Smooth muscle cell (in vitro differentiated cells): ENCODE measurements around the gene CATSPERB. TPM values are rescaled to one million over a fixed set of nuclear protein-coding genes. Genes with fewer than 3 reads are reported as not detected.
"Not testable (repeated sequence)": the region's sequence is repeated elsewhere in the genome, so short reads cannot be mapped to it uniquely, and the experiment has no call there.

Experiments used
- DNase-seq: peaks from one replicate; lab custom pipeline; 2025; ENCODE audit not compliant: unreplicated experiment; lab: John Stamatoyannopoulos, UW
- H2AFZ ChIP-seq: fragments of 200-600 bp; sonication (generic); 2 replicates; pipeline ENCODE4 v1.6.0; 2016; ENCODE audit warnings: antibody characterized with exemption, low read depth, mild to moderate bottlenecking
- H3F3A ChIP-seq: fragments of 200-600 bp; sonication (generic); 2 replicates; pipeline ENCODE4 v1.6.0; 2017; ENCODE audit warnings: antibody characterized with exemption, low read depth
- H3K27ac ChIP-seq: fragments of 200-600 bp; sonication (generic); 2 replicates; pipeline ENCODE4 v1.5.1; 2016; ENCODE audit warnings: low read depth, mild to moderate bottlenecking
- H3K27me3 ChIP-seq: fragments of 200-600 bp; sonication (generic); 2 replicates; pipeline ENCODE4 v1.6.1; 2016; ENCODE audit warnings: low read depth, mild to moderate bottlenecking
- H3K36me3 ChIP-seq: fragments of 200-600 bp; sonication (generic); 2 replicates; pipeline ENCODE4 v1.5.1; 2016; ENCODE audit warnings: low read depth
- H3K4me1 ChIP-seq: fragments of 200-600 bp; sonication (generic); 2 replicates; pipeline ENCODE4 v1.5.1; 2016; ENCODE audit warnings: low read depth
- H3K4me2 ChIP-seq: fragments of 200-600 bp; sonication (generic); 2 replicates; pipeline ENCODE4 v1.6.0; 2016; ENCODE audit warnings: mild to moderate bottlenecking
- H3K4me3 ChIP-seq: fragments of 200-600 bp; sonication (generic); 2 replicates; pipeline ENCODE4 v1.5.1; 2016; ENCODE audit warnings: mild to moderate bottlenecking
- H3K79me2 ChIP-seq: fragments of 200-600 bp; sonication (generic); 2 replicates; pipeline ENCODE4 v1.6.0; 2016; ENCODE audit warnings: low read depth, mild to moderate bottlenecking
- H3K9ac ChIP-seq: fragments of 200-600 bp; sonication (generic); 2 replicates; pipeline ENCODE4 v1.6.0; 2016; ENCODE audit warnings: low read depth
- H3K9me3 ChIP-seq: fragments of 200-600 bp; sonication (generic); replicated peaks from 2 replicates; pipeline ENCODE4 v1.5.1; 2016; ENCODE audit warnings: low read depth
- H4K20me1 ChIP-seq: fragments of 200-600 bp; sonication (generic); 2 replicates; pipeline ENCODE4 v1.6.0; 2016; ENCODE audit warnings: low read depth
- CTCF ChIP-seq: fragments of 200-600 bp; sonication (generic); IDR thresholded peaks from 2 replicates; pipeline ENCODE4 v1.5.1; 2017; ENCODE audit warnings: borderline replicate concordance, mild to moderate bottlenecking, antibody characterized with exemption; ENCODE audit not compliant: insufficient read depth, poor library complexity, severe bottlenecking
- WGBS: methylation state at CpG from one replicate; pipeline ENCODE4 v1.1.7; 2016; ENCODE audit warnings: low lambda C conversion rate; 5-methylcytosine and 5-hydroxymethylcytosine counted together
- polyA plus RNA-seq: library from polyadenylated mRNA; unstranded; fragments of >200 nt; fragmentation: Nextera tagmentation; extraction: Ambion mirVana; gene quantifications from 2 replicates; pipeline ENCODE4 v1.2.1, GENCODE V29; 2016
- total RNA-seq: library from RNA; depleted of rRNA; stranded (reverse); fragments of >200 nt; gene quantifications from 2 replicates; pipeline ENCODE4 v1.2.3, GENCODE V29; 2014

Gene CATSPERB
- total and polyA plus RNA-seq, 2 experiments from 2014 or later: 0.18 TPM; not detected in 1

- no peak overlapping the region for H2AFZ ChIP-seq
- no peak overlapping the region for H3K27ac ChIP-seq
- H3K4me2 ChIP-seq: peak overlapping the region; percentile 93
- DNase-seq: no peak
- H3F3A ChIP-seq: no peaks in the 10 kb centered on the region
- no peaks in the 10 kb centered on the region for H3K36me3 ChIP-seq
- peaks cover 11% of the 10 kb centered on the region for H3K27me3 ChIP-seq
- no peaks in the 10 kb centered on the region for H3K4me1 ChIP-seq
- no peaks in the 10 kb centered on the region for H3K9me3 ChIP-seq
- no peak overlapping the region for H3K9ac ChIP-seq
- no peak for TF ChIP-seq CTCF
- no peaks in the 10 kb centered on the region for H3K79me2 ChIP-seq
- H3K4me3 ChIP-seq: no peak overlapping the region
- no peaks in the 10 kb centered on the region for H4K20me1 ChIP-seq
Measured at GRCh38 chr14:91573528-91573893, 158.4 kb downstream of the CATSPERB start.

- WGBS: 62% methylated on average over 1 of the region's 1 CpG
- no peak overlapping the region for H2AFZ ChIP-seq
- H3K4me3 ChIP-seq: no peak overlapping the region
- peaks cover 11% of the 10 kb centered on the region for H3K27me3 ChIP-seq
- DNase-seq: no peak
- no peak overlapping the region for H3K27ac ChIP-seq
- H3K4me2 ChIP-seq: no peak overlapping the region
- H3K79me2 ChIP-seq: no peaks in the 10 kb centered on the region
- no peaks in the 10 kb centered on the region for H3K9me3 ChIP-seq
- H3K36me3 ChIP-seq: no peaks in the 10 kb centered on the region
- H3K9ac ChIP-seq: no peak overlapping the region
- H4K20me1 ChIP-seq: no peaks in the 10 kb centered on the region
- H3K4me1 ChIP-seq: no peaks in the 10 kb centered on the region
- no peak for TF ChIP-seq CTCF
- H3F3A ChIP-seq: no peaks in the 10 kb centered on the region
Measured at GRCh38 chr14:91570021-91570420, 161.9 kb downstream of the CATSPERB start.

- no peaks in the 10 kb centered on the region for H3K4me1 ChIP-seq
- no peak for DNase-seq
- no peak for TF ChIP-seq CTCF
Measured at GRCh38 chr14:91569301-91569700, 162.6 kb downstream of the CATSPERB start.

GRCh38 chr14:91568626-91569025, 163.3 kb downstream of the CATSPERB start:
- Histone ChIP-seq H3K79me2 (no peaks in the 10 kb centered on the region), H3K9ac (no peak overlapping the region), H3K9me3 (no peaks in the 10 kb centered on the region), H3K27me3 (peaks cover 7% of the 10 kb centered on the region), H3F3A (no peaks in the 10 kb centered on the region), H2AFZ (no peak overlapping the region), H4K20me1 (no peaks in the 10 kb centered on the region), H3K4me2 (no peak overlapping the region), H3K4me1 (no peaks in the 10 kb centered on the region), H3K27ac (no peak overlapping the region), H3K4me3 (no peak overlapping the region), H3K36me3 (no peaks in the 10 kb centered on the region)
- TF ChIP-seq CTCF: no peak
- WGBS: 84% methylated on average over 4 of the region's 4 CpGs
- DNase-seq: no peak

More at GRCh38 chr14:91569301-91569700, 162.6 kb downstream of the CATSPERB start:
- Histone ChIP-seq H2AFZ (no peak overlapping the region), H3K36me3 (no peaks in the 10 kb centered on the region), H3K27me3 (peaks cover 11% of the 10 kb centered on the region), H3K79me2 (no peaks in the 10 kb centered on the region), H3K27ac (no peak overlapping the region), H3K4me3 (no peak overlapping the region), H4K20me1 (no peaks in the 10 kb centered on the region), H3F3A (no peaks in the 10 kb centered on the region), H3K9ac (no peak overlapping the region), H3K4me2 (no peak overlapping the region), H3K9me3 (no peaks in the 10 kb centered on the region)

- WGBS: 59% methylated on average over 4 of the region's 4 CpGs
- H3K27ac ChIP-seq, H3K27me3 ChIP-seq, H3K79me2 ChIP-seq, H3K9me3 ChIP-seq, H3K36me3 ChIP-seq, H3K4me3 ChIP-seq, H2AFZ ChIP-seq, H3F3A ChIP-seq, H3K4me1 ChIP-seq, H3K9ac ChIP-seq, H3K4me2 ChIP-seq, H4K20me1 ChIP-seq, DNase-seq: not testable (repeated sequence)
Measured at GRCh38 chr14:91567827-91568226, 164.1 kb downstream of the CATSPERB start.
